GM10847 (cell line): ENCODE results near the gene CCPG1.

Experiments used
- POLR2A ChIP-seq: IDR thresholded peaks from 2 replicates; pipeline ENCODE4 v1.6.1; 2011; ENCODE audit not compliant: insufficient read length; ENCODE audit errors: extremely low read depth

CCPG1 gene

GRCh38 chr15:55379095-55379494 lies 29.1 kb downstream of the CCPG1 start:
- TF ChIP-seq POLR2A = no peak

GRCh38 chr15:55372701-55373440 lies 35.3 kb downstream of the CCPG1 start:
- no peak for TF ChIP-seq POLR2A

- TF ChIP-seq POLR2A = no peak
These were observed 41.2 kb downstream of the CCPG1 start for GRCh38 chr15:55366981-55367380.

GRCh38 chr15:55362641-55363040 lies 45.5 kb downstream of the CCPG1 start:
- TF ChIP-seq POLR2A = no peak

GRCh38 chr15:55361048-55361447 lies 47.1 kb downstream of the CCPG1 start:
- TF ChIP-seq POLR2A = no peak

- TF ChIP-seq POLR2A = no peak
These were observed 47.9 kb downstream of the CCPG1 start for GRCh38 chr15:55360256-55360655.

- TF ChIP-seq POLR2A = no peak
These were observed 49.7 kb downstream of the CCPG1 start for GRCh38 chr15:55358471-55358870.

GRCh38 chr15:55357774-55358173 lies 50.4 kb downstream of the CCPG1 start:
- no peak for TF ChIP-seq POLR2A

- no peak for TF ChIP-seq POLR2A
These were observed 51.1 kb downstream of the CCPG1 start for GRCh38 chr15:55356985-55357585.

GRCh38 chr15:55353025-55353424 lies 55.1 kb downstream of the CCPG1 start:
- TF ChIP-seq POLR2A = no peak

- no peak for TF ChIP-seq POLR2A
These were observed 58.9 kb downstream of the CCPG1 start for GRCh38 chr15:55349282-55349681.

- TF ChIP-seq POLR2A = no peak
These were observed 59.8 kb downstream of the CCPG1 start for GRCh38 chr15:55348281-55348778.

- no peak for TF ChIP-seq POLR2A
These were observed 64.0 kb downstream of the CCPG1 start for GRCh38 chr15:55344206-55344605.

- no peak for TF ChIP-seq POLR2A
These were observed 65.0 kb downstream of the CCPG1 start for GRCh38 chr15:55343168-55343567.

GRCh38 chr15:55337160-55337559 lies 71.0 kb downstream of the CCPG1 start:
- TF ChIP-seq POLR2A = no peak

GRCh38 chr15:55334997-55335396 lies 73.2 kb downstream of the CCPG1 start:
- TF ChIP-seq POLR2A = no peak

GRCh38 chr15:55334371-55334770 lies 73.8 kb downstream of the CCPG1 start:
- no peak for TF ChIP-seq POLR2A

- no peak for TF ChIP-seq POLR2A
These were observed 80.8 kb downstream of the CCPG1 start for GRCh38 chr15:55327387-55327786.
